GM21360 (cell line): ENCODE data around the gene ARSK.

Experiments used
- ATAC-seq: cut with Tn5 transposase; IDR thresholded peaks from one replicate; pipeline ENCODE4 v1.9.1; 2021; ENCODE audit warnings: mild to moderate bottlenecking, moderate library complexity; ENCODE audit not compliant: unreplicated experiment

ARSK gene

GRCh38 chr5:95554647-95555548 lies at the start of gene ARSK, which contains the start of gene SKIC3:
Gene ARSK (plus strand): TSS chr5:95555101. CDS start chr5:95555279, 178 bp downstream.
Gene SKIC3 (minus strand): TSS chr5:95554977. CDS start chr5:95547150, 7,827 bp downstream.
- ATAC-seq, result peak; percentile 83

- ATAC-seq, result no peak
Measured at GRCh38 chr5:95508550-95508949, 46.4 kb upstream of the ARSK start.

GRCh38 chr5:95511606-95512005 lies 43.3 kb upstream of the ARSK start:
- ATAC-seq, result no peak

GRCh38 chr5:95518417-95518816 lies 36.5 kb upstream of the ARSK start:
- ATAC-seq, result no peak

GRCh38 chr5:95519151-95519550 lies 35.8 kb upstream of the ARSK start:
- no peak for ATAC-seq

GRCh38 chr5:95519681-95520080 lies 35.2 kb upstream of the ARSK start:
- ATAC-seq, result no peak

- ATAC-seq, result no peak
Measured at GRCh38 chr5:95520206-95520605, 34.7 kb upstream of the ARSK start.

GRCh38 chr5:95524423-95524822 lies 30.5 kb upstream of the ARSK start:
- ATAC-seq, result no peak

- ATAC-seq, result no peak
Measured at GRCh38 chr5:95526871-95527270, 28.0 kb upstream of the ARSK start.

GRCh38 chr5:95528565-95528964 lies 26.3 kb upstream of the ARSK start:
- ATAC-seq, result no peak

GRCh38 chr5:95530416-95530815 lies 24.5 kb upstream of the ARSK start:
- ATAC-seq, result no peak

- ATAC-seq, result no peak
Measured at GRCh38 chr5:95531491-95531890, 23.4 kb upstream of the ARSK start.

GRCh38 chr5:95532415-95532814 lies 22.5 kb upstream of the ARSK start:
- ATAC-seq, result no peak

- no peak for ATAC-seq
Measured at GRCh38 chr5:95533106-95533505, 21.8 kb upstream of the ARSK start.

GRCh38 chr5:95533761-95534160 lies 21.1 kb upstream of the ARSK start:
- no peak for ATAC-seq

- ATAC-seq, result no peak
Measured at GRCh38 chr5:95537501-95537900, 17.4 kb upstream of the ARSK start.

- ATAC-seq, result no peak
Measured at GRCh38 chr5:95543017-95543705, 11.7 kb upstream of the ARSK start.

- ATAC-seq, result no peak
Measured at GRCh38 chr5:95549030-95549429, 5.9 kb upstream of the ARSK start.

GRCh38 chr5:95554331-95554646 lies 612 bp upstream of the ARSK start:
- ATAC-seq, result peak; percentile 30

- ATAC-seq, result no peak
Measured at GRCh38 chr5:95555553-95555952, 652 bp downstream of the ARSK start.

GRCh38 chr5:95557841-95558240 lies 2.9 kb downstream of the ARSK start:
- no peak for ATAC-seq

GRCh38 chr5:95562282-95562681 lies 7.4 kb downstream of the ARSK start:
- no peak for ATAC-seq
